HG03280 (cell line): ENCODE measurements around the gene ZC2HC1B.
"Not testable (repeated sequence)": the region's sequence is repeated elsewhere in the genome, so short reads cannot be mapped to it uniquely, and the experiment has no call there.

Experiments used
- ATAC-seq: cut with Tn5 transposase; IDR thresholded peaks from one replicate; pipeline ENCODE4 v1.9.1; 2021; ENCODE audit warnings: mild to moderate bottlenecking, moderate library complexity; ENCODE audit not compliant: unreplicated experiment

The ZC2HC1B gene, protein sequence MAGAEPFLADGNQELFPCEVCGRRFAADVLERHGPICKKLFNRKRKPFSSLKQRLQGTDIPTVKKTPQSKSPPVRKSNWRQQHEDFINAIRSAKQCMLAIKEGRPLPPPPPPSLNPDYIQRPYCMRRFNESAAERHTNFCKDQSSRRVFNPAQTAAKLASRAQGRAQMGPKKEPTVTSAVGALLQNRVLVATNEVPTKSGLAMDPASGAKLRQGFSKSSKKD

DNA sequence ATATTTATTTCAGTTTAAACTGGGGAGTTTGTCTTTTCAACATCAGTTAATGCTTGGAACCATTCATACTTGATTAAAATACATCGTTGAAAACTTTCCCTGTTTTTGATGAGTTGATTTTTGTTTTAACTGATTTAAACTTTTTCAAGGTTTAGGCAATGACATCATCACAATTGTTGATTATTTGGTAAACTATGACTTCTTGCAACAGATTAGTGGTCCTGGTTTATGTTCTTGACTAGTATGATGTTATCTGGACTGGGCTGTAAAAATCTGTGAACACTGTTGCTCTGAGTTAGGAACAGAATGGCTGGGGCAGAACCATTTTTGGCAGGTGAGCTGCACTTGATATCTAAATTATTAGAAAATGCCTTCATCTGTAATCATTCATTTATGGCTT is at the start of gene ZC2HC1B:
Gene ZC2HC1B (plus strand): TSS at position 241 of the 400 bp plus-strand sequence. CDS start 66 bp downstream, at position 307.
- no peak for ATAC-seq

DNA sequence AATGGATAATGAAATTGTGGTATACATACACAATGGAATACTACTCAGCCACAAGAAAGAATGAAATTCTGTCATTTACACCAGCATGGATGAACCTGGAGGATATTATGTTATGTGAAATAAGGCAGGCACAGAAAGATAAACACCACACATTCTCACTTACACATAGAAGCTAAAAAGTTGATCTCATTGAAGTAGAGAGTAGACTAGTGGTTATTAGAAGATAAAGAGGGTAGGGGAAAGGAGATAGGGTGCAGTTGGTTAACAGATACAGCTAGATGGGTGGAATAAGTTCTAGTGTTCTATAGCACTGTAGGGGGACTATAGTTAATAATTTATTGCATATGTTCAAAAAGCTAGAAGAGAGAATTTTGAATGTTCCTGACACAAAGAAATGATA is 46.7 kb upstream of the ZC2HC1B start:
- ATAC-seq, result no peak

DNA sequence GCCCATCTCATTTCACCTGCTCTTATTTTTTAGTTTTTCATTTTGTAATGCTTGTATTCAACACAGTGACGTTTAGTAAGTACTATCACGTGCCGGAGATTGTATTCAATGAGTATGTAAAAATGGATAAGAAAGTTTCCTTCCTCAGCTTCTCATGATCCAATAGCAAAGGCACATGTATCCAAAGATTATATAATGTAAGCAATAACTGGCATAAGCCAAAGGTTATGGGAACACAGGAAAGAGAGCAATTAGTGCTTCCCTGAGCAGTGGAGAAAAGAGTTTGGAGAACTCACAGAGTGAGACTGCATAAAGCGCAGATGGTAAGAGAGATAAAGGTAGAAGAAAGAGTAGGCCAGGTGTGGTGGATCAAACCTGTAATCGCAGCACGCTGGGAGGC is 42.9 kb upstream of the ZC2HC1B start:
- ATAC-seq, result no peak

DNA sequence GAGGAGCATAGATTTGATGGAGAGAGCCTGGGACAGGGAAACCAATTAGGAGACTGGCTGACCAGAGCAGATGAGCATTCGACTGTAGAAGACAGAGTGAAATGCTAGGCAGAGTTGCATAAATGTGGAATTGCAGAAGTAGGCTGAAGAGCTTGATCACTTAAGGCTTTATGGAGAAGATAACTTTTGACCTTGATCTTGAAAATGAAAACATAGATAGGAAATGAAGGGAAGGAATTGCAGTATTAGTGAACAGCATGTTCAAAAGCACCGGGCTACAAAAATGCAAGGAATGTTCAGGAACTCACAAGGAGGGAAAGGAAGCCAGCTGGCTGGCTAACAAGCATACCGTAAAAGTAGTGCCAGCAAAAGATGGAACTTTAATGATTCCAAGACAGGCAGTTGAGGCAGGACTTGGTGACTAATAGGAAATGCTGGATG is 41.7 kb upstream of the ZC2HC1B start:
- no peak for ATAC-seq

DNA sequence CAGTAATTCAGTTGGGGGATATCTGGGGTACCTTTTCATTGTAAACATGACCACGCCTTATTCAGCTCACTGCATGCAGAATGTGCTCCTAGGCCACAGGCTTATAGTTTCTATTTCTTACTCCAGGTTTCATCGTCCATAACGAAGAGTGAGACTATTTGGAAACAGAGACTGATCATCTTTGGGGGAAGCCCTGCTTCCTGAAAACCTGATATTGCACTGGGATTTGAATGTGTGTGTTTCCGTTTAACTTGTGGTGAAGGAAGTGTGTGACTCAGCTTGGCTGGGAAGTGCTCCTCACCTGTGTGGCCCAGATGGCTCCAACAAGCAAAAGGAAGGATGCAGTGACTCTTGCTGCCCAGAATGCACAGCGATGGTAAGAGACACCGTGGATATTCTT is 40.7 kb upstream of the ZC2HC1B start:
- ATAC-seq, result no peak

DNA sequence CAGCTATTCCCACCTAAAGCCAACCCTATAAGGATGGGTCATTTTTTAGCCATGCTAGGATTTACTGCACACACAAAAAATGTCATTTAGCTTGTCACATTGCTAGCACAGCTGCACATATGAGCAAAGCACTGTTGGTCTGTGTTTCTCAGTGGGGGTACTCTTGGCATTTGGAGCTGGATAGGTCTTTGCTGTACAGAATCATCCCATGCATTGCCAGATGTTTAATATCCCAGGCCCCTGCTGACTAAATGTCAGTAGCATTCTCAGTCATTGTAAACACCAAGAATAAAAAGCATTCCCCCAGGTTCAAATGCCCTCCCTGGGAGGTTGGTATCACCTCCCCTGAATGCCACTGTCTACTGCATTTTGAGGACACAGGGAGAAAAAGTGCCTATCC is 35.7 kb upstream of the ZC2HC1B start:
- no peak for ATAC-seq

DNA sequence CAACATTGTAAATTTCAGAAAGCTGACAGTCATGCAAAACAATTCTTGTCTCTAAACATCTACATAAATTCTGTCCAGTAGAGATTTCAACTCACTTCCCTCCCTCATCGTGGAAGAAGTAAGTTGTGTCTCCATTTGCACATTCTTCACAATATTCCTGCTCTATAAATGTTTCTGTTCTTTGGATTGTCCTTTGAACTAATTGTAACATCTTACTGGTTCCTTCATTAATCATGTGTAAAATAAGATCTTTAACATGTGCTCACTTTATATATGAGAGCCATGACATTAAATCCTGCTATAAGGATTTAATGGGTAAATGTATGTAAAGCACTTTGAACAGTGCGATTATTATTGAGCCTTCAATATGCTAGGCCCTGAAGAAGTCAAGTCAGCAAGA is 28.1 kb upstream of the ZC2HC1B start:
- ATAC-seq, result no peak

DNA sequence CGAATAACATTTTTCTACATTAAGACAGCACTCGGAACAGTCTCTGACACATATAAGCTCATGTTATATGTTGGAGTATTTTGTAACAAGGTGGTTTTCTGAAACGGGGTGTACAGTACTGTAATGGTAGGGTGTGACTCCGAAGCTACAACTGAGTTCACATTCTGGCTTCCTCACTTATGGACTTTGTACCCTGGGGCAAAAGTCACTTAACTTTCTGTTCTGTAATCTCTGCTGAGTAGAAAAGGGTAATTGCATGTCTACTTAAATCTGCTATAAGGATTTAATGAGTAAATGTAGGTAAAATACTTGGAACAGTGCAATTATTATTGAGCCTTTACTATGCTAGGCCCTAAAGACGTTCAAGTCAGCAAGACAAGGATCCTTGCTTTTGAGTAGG is 25.9 kb upstream of the ZC2HC1B start:
- no peak for ATAC-seq

DNA sequence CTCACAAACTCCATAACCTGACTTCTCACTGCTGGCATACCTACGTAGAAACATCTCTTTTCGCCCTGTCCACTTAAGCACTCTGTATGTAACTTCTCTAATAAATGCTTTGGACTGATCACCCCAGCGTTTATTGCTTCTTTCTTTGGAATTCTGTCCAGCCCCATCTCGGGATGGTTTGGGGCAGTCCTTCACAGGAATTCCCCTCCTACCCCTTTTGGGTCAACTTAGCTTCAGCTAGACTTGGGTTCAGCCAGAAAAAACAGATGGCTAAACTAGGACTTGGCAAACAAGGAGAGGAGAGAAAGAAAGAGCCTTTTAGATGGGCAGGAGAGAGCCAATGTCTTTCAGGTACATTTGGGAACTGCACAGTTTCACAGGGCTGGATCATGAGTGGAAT is 25.1 kb upstream of the ZC2HC1B start:
- ATAC-seq, result no peak

DNA sequence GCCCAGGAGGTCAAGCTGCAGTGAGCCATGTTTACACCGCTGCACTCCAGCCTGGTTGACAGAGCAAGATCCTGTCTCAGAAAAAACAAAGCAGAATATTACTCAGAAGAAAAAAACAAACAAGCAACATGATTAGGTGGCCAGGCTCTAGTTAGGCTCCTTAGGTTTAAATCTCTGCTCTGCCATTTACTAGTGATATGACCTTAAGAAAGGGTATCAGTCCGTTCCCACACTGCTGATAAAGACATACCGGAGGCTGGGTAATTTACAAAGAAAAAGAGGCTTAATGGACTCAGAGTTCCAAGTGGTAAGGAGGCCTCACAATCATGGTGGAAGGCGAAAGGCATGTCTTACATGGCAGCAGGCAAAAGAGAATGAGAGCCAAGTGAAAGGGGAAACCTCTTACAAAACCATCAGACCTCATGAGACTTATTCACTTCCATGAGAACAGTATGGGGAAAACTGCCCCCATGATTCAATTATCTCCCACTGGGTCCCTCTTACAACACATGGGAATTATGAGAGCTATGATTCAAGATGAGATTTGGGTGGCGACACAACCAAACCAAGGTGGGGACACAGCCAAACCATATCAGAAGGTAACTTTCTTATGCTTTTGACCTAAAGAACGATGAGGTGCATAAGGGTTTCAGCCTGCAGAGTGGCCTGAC is 23.5 kb upstream of the ZC2HC1B start:
- no peak for ATAC-seq

DNA sequence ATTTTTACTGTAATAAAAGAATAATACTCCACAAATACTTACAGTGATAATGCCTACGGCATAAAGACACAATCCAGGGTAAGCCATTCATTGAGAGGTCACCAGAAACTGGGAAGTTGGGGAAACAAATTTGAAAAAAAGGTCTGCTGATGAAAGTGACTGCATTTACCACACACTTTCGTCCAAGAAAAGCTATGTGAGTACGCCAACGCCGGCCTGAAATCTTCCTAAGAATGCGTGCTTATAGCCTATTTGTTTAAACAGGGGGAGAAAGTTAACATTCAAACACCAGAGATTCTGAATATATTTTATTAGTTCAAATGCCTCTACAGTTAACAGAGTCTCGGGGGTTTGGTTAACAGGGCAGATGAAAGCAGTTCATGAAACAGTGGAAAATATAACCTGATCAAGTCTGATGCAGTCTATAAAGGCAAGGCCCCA is 21.8 kb upstream of the ZC2HC1B start:
- peak; percentile 21 for ATAC-seq

DNA sequence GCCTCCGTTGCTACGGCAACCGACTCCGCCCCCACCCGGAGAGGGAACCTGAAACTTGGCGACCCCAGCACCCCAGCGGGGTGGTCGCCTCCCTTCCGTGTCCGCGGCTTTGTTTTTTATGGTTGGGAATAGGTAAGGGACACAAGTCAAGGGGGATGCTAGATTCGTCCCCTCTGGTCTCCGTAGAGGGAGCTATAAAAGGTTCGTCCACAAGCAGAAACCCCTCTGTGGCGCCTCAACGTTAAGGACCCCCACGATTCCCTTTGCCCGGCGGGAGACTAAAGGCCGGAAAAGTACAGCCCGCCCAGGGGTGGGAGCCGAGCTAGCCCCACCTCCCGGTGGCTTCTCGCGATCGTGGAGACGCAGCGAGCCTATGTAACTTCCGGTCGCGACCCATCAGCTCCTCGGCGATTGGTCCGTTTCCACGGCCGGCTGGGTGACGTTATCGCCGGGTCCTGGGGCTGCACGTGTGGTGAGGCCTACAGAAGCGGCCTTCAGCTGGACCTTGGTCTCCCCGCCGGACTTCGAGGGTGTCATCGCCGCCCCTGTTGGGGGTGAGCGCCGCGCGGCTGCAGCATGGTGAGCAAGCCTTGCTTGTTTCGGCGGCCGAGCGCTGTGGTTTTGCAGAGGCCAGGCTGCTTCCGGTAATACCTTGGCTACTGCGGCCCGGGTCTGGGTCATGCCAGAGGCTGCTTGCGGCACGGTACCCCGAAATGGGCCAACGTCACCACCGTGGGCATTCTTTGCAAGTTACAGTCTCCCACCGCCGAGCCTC is 21.2 kb upstream of the ZC2HC1B start, which contains the start of gene LTV1:
Gene LTV1 (plus strand): TSS at position 437 of the 775 bp plus-strand sequence. CDS start 140 bp downstream, at position 577.
- ATAC-seq, result peak; percentile 100

DNA sequence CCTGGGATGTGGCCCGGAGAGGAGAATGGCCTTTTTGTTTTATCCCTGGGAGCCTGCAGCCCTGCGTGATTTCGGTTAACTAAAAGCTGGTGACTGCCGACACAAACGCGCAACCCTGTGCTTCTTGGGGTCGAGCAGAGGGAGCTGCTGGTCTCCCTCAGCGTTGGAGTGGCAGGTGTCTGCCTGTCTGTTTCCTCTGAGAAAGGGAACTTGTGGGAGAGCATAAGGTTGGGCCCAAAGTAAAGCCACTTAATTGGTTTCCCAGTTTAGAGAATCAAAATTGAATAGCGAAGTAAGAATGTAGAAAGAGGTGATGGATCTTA is 20.6 kb upstream of the ZC2HC1B start:
- peak; percentile 13 for ATAC-seq

DNA sequence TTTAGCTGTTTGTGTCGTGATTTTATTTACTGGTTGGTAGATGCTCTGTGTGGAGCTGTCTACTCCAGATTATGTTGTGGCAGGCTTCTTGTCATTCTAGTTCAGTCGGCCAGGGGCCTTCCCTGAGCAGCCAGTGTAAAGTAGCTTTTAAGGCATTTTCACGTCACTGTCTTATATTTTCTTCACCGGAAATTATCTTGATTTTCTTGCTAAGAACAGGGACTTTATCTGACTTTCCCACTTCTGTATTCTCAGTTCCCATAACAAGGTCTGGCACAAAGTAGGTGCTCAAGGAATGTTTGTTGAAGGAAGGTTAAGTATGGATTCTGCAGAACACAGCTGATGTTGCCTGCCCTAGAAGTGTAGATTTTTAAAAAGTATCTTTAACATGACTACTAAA is 20.3 kb upstream of the ZC2HC1B start:
- ATAC-seq, result no peak

DNA sequence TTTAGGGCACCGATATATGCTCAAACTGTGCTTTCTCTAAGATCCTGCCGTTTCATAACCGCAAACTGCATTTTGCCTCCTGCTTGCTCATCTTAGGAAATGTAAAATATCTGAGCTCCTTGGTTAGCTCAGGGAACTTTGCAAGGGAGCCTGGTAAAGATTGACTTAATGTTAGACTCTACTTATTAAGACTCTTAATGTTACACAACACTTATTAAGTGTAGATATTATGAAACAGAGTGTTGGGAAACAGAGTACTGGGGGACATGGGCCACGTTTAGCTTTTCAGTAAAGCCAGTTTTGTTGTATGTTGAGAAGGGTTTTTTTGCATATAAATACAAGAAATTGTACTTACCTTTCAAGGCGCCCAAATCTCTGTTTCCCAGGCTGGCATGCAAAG is 19.2 kb upstream of the ZC2HC1B start:
- no peak for ATAC-seq

DNA sequence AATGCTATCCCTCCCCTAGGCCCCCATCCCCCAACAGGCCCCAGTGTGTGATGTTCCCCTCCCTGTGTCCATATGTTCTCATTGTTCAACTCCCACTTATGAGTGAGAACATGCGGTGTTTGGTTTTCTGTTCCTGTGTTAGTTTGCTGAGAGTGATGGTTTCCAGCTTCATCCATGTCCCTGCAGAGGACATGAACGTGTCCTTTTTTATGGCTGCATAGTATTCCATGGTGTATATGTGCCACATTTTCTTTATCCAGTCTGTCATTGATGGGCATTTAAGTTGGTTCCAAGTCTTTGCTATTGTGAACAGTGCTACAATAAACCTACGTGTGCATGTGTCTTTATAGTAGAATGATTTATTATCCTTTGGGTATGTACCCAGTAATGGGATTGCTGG is 12.6 kb upstream of the ZC2HC1B start:
- ATAC-seq, result not testable (repeated sequence)

DNA sequence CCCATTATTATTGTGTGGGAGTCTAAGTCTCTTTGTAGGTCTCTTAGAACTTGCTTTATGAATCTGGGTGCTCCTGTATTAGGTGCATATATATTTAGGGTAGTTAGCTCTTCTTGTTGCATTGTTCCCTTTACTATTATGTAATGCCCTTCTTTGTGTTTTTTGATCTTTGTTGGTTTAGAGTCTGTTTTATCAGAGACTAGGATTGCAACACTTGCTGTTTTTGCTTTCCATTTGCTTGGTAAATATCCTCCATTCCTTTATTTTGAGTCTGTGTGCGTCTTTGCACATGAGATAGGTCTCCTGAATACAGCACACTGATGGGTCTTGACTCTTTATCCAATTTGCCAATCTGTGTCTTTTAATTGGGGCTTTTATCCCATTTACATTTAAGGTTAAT is 9.2 kb upstream of the ZC2HC1B start:
- not testable (repeated sequence) for ATAC-seq

DNA sequence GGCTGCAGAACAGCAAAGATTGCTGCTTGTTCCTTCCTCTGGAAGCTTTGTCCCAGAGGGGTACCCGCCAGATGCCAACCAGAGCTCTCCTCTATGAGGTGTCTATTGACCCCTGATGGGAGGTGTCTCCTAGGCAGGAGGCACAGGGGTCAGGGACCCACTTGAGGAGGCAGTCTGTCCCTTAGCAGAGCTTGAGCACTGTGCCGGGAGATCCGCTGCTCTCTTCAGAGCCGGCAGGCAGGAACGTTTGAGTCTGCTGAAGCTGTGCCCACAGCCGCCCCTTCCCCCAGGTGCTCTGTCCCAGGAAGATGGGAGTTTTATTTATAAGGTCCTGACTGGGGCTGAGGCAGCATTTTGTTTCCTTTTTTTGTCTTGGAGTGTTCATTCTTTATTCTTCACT is 7.5 kb upstream of the ZC2HC1B start:
- ATAC-seq, result not testable (repeated sequence)

DNA sequence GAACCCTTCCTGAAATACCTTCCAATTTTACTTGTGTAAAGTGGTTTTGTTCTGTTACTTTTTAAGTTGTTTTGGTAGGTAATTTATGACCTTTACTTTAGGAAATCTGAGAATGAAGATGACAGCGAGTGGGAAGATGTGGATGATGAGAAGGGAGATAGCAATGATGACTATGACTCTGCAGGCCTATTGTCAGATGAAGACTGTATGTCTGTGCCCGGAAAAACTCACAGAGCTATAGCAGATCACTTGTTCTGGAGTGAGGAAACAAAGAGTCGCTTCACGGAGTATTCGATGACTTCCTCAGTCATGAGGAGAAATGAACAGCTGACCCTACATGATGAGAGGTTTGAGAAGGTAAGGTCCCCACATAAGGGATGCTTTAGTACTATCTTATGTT is 6.6 kb upstream of the ZC2HC1B start:
- ATAC-seq, result no peak

DNA sequence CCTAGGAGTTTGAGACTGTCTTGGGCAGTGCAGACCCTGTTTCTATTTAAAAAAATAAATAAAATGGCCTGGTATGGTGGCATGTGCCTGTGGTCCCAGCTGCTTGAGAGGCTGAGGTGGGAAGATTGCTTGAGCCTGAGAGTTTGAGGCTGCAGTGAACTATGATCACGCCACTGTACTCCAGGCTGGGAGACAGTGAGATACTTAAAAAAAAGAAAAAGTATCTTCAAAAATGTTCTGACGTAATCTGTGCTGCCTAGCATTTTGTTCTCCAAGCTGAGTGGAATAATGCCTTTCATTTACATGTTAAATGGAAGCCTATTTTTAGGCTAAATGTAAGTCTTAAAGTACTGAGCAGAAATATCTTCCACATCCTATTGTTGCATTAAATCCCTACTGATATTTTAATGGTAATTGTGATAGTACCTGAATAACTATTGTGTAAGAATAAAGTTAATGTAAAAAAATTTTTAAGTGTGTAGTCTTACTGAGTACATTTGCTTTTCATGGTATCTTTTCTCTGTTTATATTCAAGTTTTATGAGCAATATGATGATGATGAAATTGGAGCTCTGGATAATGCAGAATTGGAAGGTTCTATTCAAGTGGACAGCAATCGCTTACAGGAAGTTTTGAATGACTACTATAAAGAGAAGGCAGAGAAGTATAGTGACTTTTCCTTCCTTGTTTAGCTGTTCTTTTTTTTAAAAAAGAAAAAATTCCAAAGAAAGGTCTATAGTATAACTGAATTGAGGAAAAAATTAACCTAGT is 4.2 kb upstream of the ZC2HC1B start:
- ATAC-seq, result no peak

DNA sequence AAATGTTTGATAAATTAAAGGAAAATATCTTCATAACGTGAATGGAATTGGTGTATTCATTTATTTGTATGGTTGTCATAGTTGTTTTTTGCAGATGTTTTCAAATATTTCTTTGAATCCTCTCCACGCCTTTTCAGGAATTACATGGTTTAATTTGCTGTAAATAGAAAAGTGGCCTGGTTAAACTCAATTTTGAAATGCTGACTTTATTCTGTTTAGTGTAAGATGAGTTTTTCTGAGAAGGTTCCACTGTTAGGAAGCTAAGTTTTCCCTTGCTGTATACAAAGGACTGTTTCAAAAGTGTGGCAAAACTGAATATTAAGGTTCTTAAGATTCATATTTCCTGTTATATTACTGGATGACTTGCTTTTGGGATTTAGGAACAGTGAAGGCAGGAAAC is 503 bp upstream of the ZC2HC1B start:
- no peak for ATAC-seq
